H1 (cell line): ENCODE data around the gene FGGY. TPM values are rescaled to one million over a fixed set of nuclear protein-coding genes. Genes with fewer than 3 reads are reported as not detected.

Source experiments
- CTCF ChIA-PET: fragments of 300-600 bp; sonication (Branson Sonifier 250); formaldehyde crosslinking; loops from one replicate; lab custom pipeline; 2021; ENCODE audit not compliant: partially characterized antibody; lab: Charles Lee
- POLR2A ChIA-PET: fragments of 300-600 bp; sonication (Branson Sonifier 250); formaldehyde crosslinking; loops from one replicate; lab custom pipeline; 2021; ENCODE audit warnings: inconsistent platforms; ENCODE audit not compliant: partially characterized antibody; lab: Charles Lee
- DNase-seq, 2 experiments: peaks; one replicate each; pipeline versions ENCODE4 v3.0.0 to v3.0.0-alpha.2; 2010 to 2022; ENCODE audit warnings: low spot score in 2 of 2, low read depth in 1 of 2, mixed read lengths in 1 of 2
- FAIRE-seq: peaks from 2 replicates; lab custom pipeline; 2011; peaks lifted over from hg19 to GRCh38; lab: Jason Lieb, UNC
- H2AFZ ChIP-seq: 2 replicates; pipeline ENCODE4 v1.8.1; 2012; ENCODE audit warnings: low read length, inconsistent platforms
- H2AK5ac ChIP-seq: 2 replicates; pipeline ENCODE4 v1.6.1; 2013; ENCODE audit warnings: low read depth, low read length
- H2BK120ac ChIP-seq: replicated peaks from 2 replicates; pipeline ENCODE3; 2013; ENCODE audit warnings: low read depth, low read length, inconsistent platforms
- H2BK12ac ChIP-seq: 2 replicates; pipeline ENCODE4 v1.6.1; 2013; ENCODE audit warnings: low read depth, low read length
- H2BK15ac ChIP-seq: 2 replicates; pipeline ENCODE4 v1.6.1; 2013; ENCODE audit warnings: low read length
- H2BK20ac ChIP-seq: 2 replicates; pipeline ENCODE4 v1.6.1; 2013; ENCODE audit warnings: low read length
- H2BK5ac ChIP-seq: 2 replicates; pipeline ENCODE4 v1.6.1; 2013; ENCODE audit warnings: low read depth, low read length
- H3K14ac ChIP-seq: 2 replicates; pipeline ENCODE4 v1.6.1; 2013; ENCODE audit warnings: inconsistent platforms; ENCODE audit not compliant: insufficient read length
- H3K18ac ChIP-seq: 2 replicates; pipeline ENCODE4 v1.6.1; 2013; ENCODE audit warnings: low read length; ENCODE audit errors: extremely low read depth
- H3K23ac ChIP-seq: 2 replicates; pipeline ENCODE4 v1.6.1; 2013; ENCODE audit warnings: inconsistent platforms; ENCODE audit not compliant: insufficient read length
- H3K23me2 ChIP-seq: 2 replicates; pipeline ENCODE4 v1.6.1; 2013; ENCODE audit warnings: low read depth, low read length
- H3K27ac ChIP-seq: 2 replicates; pipeline ENCODE4 v1.6.1; 2011; ENCODE audit warnings: low read depth, low read length, inconsistent platforms
- H3K27me3 ChIP-seq, 4 experiments: replicated peaks in 1 of 4; 1 replicate in 1 of 4; 2 replicates in 3 of 4; pipeline versions ENCODE4 v1.6.1 to v1.8.1; 2011 to 2013; ENCODE audit warnings: low read length in 3 of 4, mild to moderate bottlenecking in 3 of 4, inconsistent platforms in 2 of 4, mixed read lengths in 2 of 4, moderate library complexity in 1 of 4; ENCODE audit not compliant: control insufficient read depth in 3 of 4, insufficient read depth in 3 of 4; ENCODE audit errors: extremely low read depth in 1 of 4
- H3K36me3 ChIP-seq, 4 experiments: 2 replicates each; pipeline versions ENCODE4 v1.6.1 to v1.8.1; 2011 to 2013; ENCODE audit warnings: mild to moderate bottlenecking in 4 of 4, low read length in 3 of 4, moderate library complexity in 2 of 4, control low read depth in 1 of 4, inconsistent platforms in 1 of 4; ENCODE audit not compliant: insufficient read depth in 4 of 4, control insufficient read depth in 2 of 4
- H3K4ac ChIP-seq: replicated peaks from 2 replicates; pipeline ENCODE3; 2013; ENCODE audit warnings: low read length, low read depth, mixed read lengths, inconsistent platforms; ENCODE audit not compliant: insufficient read length
- H3K4me1 ChIP-seq, 4 experiments: replicated peaks in 1 of 4; 1 replicate in 1 of 4; 2 replicates in 3 of 4; pipeline versions ENCODE4 v1.6.1 to v1.8.1; 2011 to 2013; ENCODE audit warnings: low read length in 3 of 4, inconsistent platforms in 2 of 4, mixed read lengths in 1 of 4; ENCODE audit not compliant: insufficient read depth in 4 of 4, control insufficient read depth in 3 of 4
- H3K4me2 ChIP-seq, 2 experiments: 2 replicates each; pipeline versions ENCODE4 v1.6.1 to v1.8.1; 2011 to 2013; ENCODE audit warnings: low read depth in 2 of 2, low read length in 2 of 2, control low read depth in 1 of 2, inconsistent platforms in 1 of 2, mild to moderate bottlenecking in 1 of 2; ENCODE audit not compliant: insufficient read depth in 1 of 2
- H3K4me3 ChIP-seq, 4 experiments: fragments of 200-600, 300-600 bp in 1 of 4; sonication (generic), shearing (Covaris generic), sonication (Bioruptor Twin) in 1 of 4; 2 replicates each; pipeline versions ENCODE4 v1.5.1 to v1.8.1; 2011 to 2016; ENCODE audit warnings: low read length in 4 of 4, low read depth in 3 of 4, control low read depth in 2 of 4, inconsistent platforms in 2 of 4, mild to moderate bottlenecking in 2 of 4, mixed read lengths in 1 of 4, moderate library complexity in 1 of 4; ENCODE audit not compliant: insufficient read depth in 2 of 4; ENCODE audit errors: extremely low read depth in 1 of 4
- H3K56ac ChIP-seq: replicated peaks from 2 replicates; pipeline ENCODE3; 2013; ENCODE audit warnings: low read depth, mild to moderate bottlenecking, mixed read lengths, low read length, inconsistent platforms; ENCODE audit not compliant: insufficient read length
- H3K79me1 ChIP-seq: 2 replicates; pipeline ENCODE4 v1.6.1; 2013; ENCODE audit warnings: low read depth, low read length, control low read depth
- H3K79me2 ChIP-seq, 2 experiments: 2 replicates each; pipeline versions ENCODE4 v1.6.1 to v1.8.1; 2012 to 2013; ENCODE audit warnings: low read length in 2 of 2, mild to moderate bottlenecking in 2 of 2, inconsistent platforms in 1 of 2; ENCODE audit not compliant: insufficient read depth in 2 of 2, control insufficient read depth in 1 of 2
- H3K9ac ChIP-seq, 4 experiments: replicated peaks in 1 of 4; 1 replicate in 1 of 4; 2 replicates in 3 of 4; pipeline versions ENCODE4 v1.6.1 to v1.8.1; 2011 to 2013; ENCODE audit warnings: low read depth in 3 of 4, low read length in 3 of 4, control low read depth in 2 of 4, mild to moderate bottlenecking in 2 of 4, moderate library complexity in 2 of 4, inconsistent platforms in 1 of 4; ENCODE audit errors: extremely low read depth in 1 of 4
- H3K9me3 ChIP-seq, 2 experiments: 2 replicates each; pipeline versions ENCODE4 v1.6.1 to v1.8.1; 2012 to 2013; ENCODE audit warnings: mild to moderate bottlenecking in 2 of 2, moderate library complexity in 2 of 2, control low read depth in 1 of 2, inconsistent platforms in 1 of 2, low read depth in 1 of 2, low read length in 1 of 2, mixed read lengths in 1 of 2; ENCODE audit not compliant: insufficient read depth in 2 of 2
- H4K20me1 ChIP-seq, 2 experiments: replicated peaks in 1 of 2; 2 replicates each; pipeline versions ENCODE3 to v1.8.1; 2011 to 2013; ENCODE audit warnings: inconsistent platforms in 2 of 2, low read length in 2 of 2, mild to moderate bottlenecking in 1 of 2; ENCODE audit not compliant: insufficient read depth in 2 of 2, control insufficient read depth in 1 of 2
- H4K5ac ChIP-seq: 2 replicates; pipeline ENCODE4 v1.6.1; 2013; ENCODE audit warnings: low read length, low read depth, mixed read lengths, inconsistent platforms; ENCODE audit not compliant: insufficient read length
- H4K8ac ChIP-seq: 2 replicates; pipeline ENCODE4 v1.8.0; 2013; ENCODE audit warnings: mild to moderate bottlenecking, moderate library complexity, low read length, inconsistent platforms; ENCODE audit not compliant: insufficient read depth; ENCODE audit errors: extremely low read depth
- H4K91ac ChIP-seq: replicated peaks from 2 replicates; pipeline ENCODE3; 2013; ENCODE audit warnings: low read length, mixed read lengths, inconsistent platforms; ENCODE audit not compliant: insufficient read length
- ATF2 ChIP-seq: IDR thresholded peaks from 2 replicates; pipeline ENCODE4 v1.6.1; 2012; ENCODE audit warnings: low read length, inconsistent platforms
- BACH1 ChIP-seq: IDR thresholded peaks from 2 replicates; pipeline ENCODE4 v1.6.1; 2012; ENCODE audit warnings: low read length, improper control_type of control experiment
- CBX8 ChIP-seq: fragments of 300-800, 300-1000 bp; sonication (generic); IDR thresholded peaks from 2 replicates; pipeline ENCODE4 v1.7.1; 2016; ENCODE audit warnings: low read depth, low read length, borderline replicate concordance
- EZH2 ChIP-seq: fragments of 200-600 bp; sonication (generic); IDR thresholded peaks from 2 replicates; pipeline ENCODE4 v1.7.1; 2012; ENCODE audit warnings: low read depth, mild to moderate bottlenecking, moderate library complexity, low read length, inconsistent platforms; ENCODE audit not compliant: severe bottlenecking
- GTF2F1 ChIP-seq: IDR thresholded peaks from 2 replicates; pipeline ENCODE4 v1.6.1; 2012; ENCODE audit warnings: low read depth, low read length, improper control_type of control experiment, borderline replicate concordance
- HDAC6 ChIP-seq: IDR thresholded peaks from one replicate; pipeline ENCODE4 v1.7.1; 2012; ENCODE audit warnings: low read depth, mild to moderate bottlenecking, inconsistent platforms, low read length, moderate library complexity
- NANOG ChIP-seq: IDR thresholded peaks from 2 replicates; pipeline ENCODE4 v1.6.1; 2011; ENCODE audit warnings: low read length, low read depth, mild to moderate bottlenecking, inconsistent platforms; ENCODE audit not compliant: insufficient read depth, poor library complexity, severe bottlenecking
- RBBP5 ChIP-seq: IDR thresholded peaks from 2 replicates; pipeline ENCODE4 v1.7.1; 2012; ENCODE audit warnings: low read depth, mild to moderate bottlenecking, inconsistent platforms, low read length, moderate library complexity, borderline replicate concordance
- SP1 ChIP-seq: IDR thresholded peaks from 2 replicates; pipeline ENCODE4 v1.6.1; 2011; ENCODE audit warnings: low read depth, low read length
- SUZ12 ChIP-seq: fragments of 200-600 bp; sonication (generic); IDR thresholded peaks from 2 replicates; pipeline ENCODE4 v1.6.1; 2012; ENCODE audit warnings: mild to moderate bottlenecking, inconsistent platforms, low read length, moderate library complexity, mixed read lengths
- TAF1 ChIP-seq: IDR thresholded peaks from 2 replicates; pipeline ENCODE4 v1.6.1; 2011; ENCODE audit warnings: mild to moderate bottlenecking, low read depth, low read length
- TBP ChIP-seq: IDR thresholded peaks from 2 replicates; pipeline ENCODE4 v1.6.1; 2011; ENCODE audit warnings: low read depth, low read length, improper control_type of control experiment
- TCF12 ChIP-seq: IDR thresholded peaks from 2 replicates; pipeline ENCODE4 v1.6.1; 2011; ENCODE audit warnings: low read depth, mild to moderate bottlenecking, low read length
- TEAD4 ChIP-seq: IDR thresholded peaks from 2 replicates; pipeline ENCODE4 v1.6.1; 2012; ENCODE audit warnings: low read depth, low read length, inconsistent platforms, mixed read lengths
- WGBS, 2 experiments: shearing (Covaris generic) in 1 of 2; methylation state at CpG; one replicate each; pipeline versions ENCODE4 v1.1.6 to v1.1.7; 2013 to 2015; ENCODE audit warnings: low lambda C conversion rate in 2 of 2, mixed read lengths in 2 of 2, inconsistent platforms in 1 of 2, low coverage in 1 of 2, missing lambda C conversion rate in 1 of 2; ENCODE audit not compliant: insufficient replicate concordance in 2 of 2, insufficient coverage in 1 of 2, insufficient read length in 1 of 2; ENCODE audit errors: extremely low coverage in 1 of 2, missing lambda C conversion rate in 1 of 2; 5-methylcytosine and 5-hydroxymethylcytosine counted together
- polyA plus RNA-seq, 7 experiments: library from polyadenylated mRNA; depleted of rRNA in 3 of 7; stranded (reverse) in 5 of 7; unstranded in 2 of 7; fragments of >200 nt in 5 of 7; fragments of 200-250 nt in 2 of 7; gene quantifications; 1 replicate in 5 of 7; 2 replicates in 1 of 7; 4 replicates in 1 of 7; pipeline versions ENCODE4 v1.2.1 to v1.2.3, GENCODE V29; 2011 to 2013; ENCODE audit warnings: missing spikeins in 2 of 7, mixed read lengths in 2 of 7
- total RNA-seq: library from RNA; stranded (reverse); fragmentation: NEBNext Ultra II Directional; extraction: Animal tissue kit (Norgen Biotek cat#: 25700); gene quantifications from 2 replicates; pipeline ENCODE4 v1.2.1, GENCODE V29; 2021

The FGGY gene
- total and polyA plus RNA-seq, 2 of the 8 experiments (the other 6 are each of a cell fraction or from before 2014, with no cell fraction given) = 10.3 to 12.5 TPM

GRCh38 chr1:59736744-59737143, 439.9 kb downstream of the FGGY start:
- CTCF ChIA-PET = no interaction called here
- no peak for TF ChIP-seq TBP
- no peak for TF ChIP-seq GTF2F1
- TF ChIP-seq NANOG = no peak
- no peak for TF ChIP-seq HDAC6
- TF ChIP-seq BACH1 = no peak
- TF ChIP-seq TEAD4 = no peak
- no peak for TF ChIP-seq TAF1
- no peak for TF ChIP-seq SUZ12
- no peak for TF ChIP-seq EZH2
- TF ChIP-seq RBBP5 = no peak
- TF ChIP-seq SP1 = no peak
- no peak for TF ChIP-seq ATF2
- TF ChIP-seq TCF12 = no peak
- TF ChIP-seq CBX8 = no peak

More at GRCh38 chr1:59736744-59737143, 439.9 kb downstream of the FGGY start:
- Histone ChIP-seq H2BK15ac (no peak overlapping the region), H3K4me1 (no peaks in the 10 kb centered on the region), H3K14ac (no peak overlapping the region), H2BK5ac (no peak overlapping the region), H3K79me1 (no peaks in the 10 kb centered on the region), H2BK120ac (no peak overlapping the region), H3K18ac (no peak overlapping the region), H3K4ac (no peak overlapping the region), H4K5ac (no peak overlapping the region), H3K4me2 (no peak overlapping the region), H3K9me3 (peaks cover 18 to 21% of the 10 kb centered on the region in 2 experiments; a peak in 3 of 4 replicates), H3K27me3 (no peaks in the 10 kb centered on the region), H3K36me3 (no peaks in the 10 kb centered on the region), H3K56ac (no peak overlapping the region), H3K23ac (no peak overlapping the region), H3K9ac (no peak overlapping the region), H3K79me2 (no peaks in the 10 kb centered on the region), H2BK20ac (no peak overlapping the region), H2AFZ (no peak overlapping the region), H4K8ac (no peak overlapping the region), H2BK12ac (no peak overlapping the region), H2AK5ac (no peak overlapping the region), H3K4me3 (no peak overlapping the region), H3K27ac (no peak overlapping the region), H3K23me2 (no peaks in the 10 kb centered on the region), H4K20me1 (no peaks in the 10 kb centered on the region), H4K91ac (no peak overlapping the region)
- POLR2A ChIA-PET = no interaction called here
- no peak for DNase-seq
- FAIRE-seq = no peak
- 87% methylated on average over 4 of the region's 4 CpGs; no CpG with 5 or more reads in 1 of the 2 experiments for WGBS, 2 experiments
